ENCODE measurements around the gene TWIST2. TPM values are rescaled to one million over a fixed set of nuclear protein-coding genes. Genes with fewer than 3 reads are reported as not detected.

The TWIST2 gene
- total and polyA plus RNA-seq, 10 of the 15 experiments (the other 5 are each of a cell fraction or from before 2014, with no cell fraction given), result not detected

- TF ChIP-seq, protein P1, sequence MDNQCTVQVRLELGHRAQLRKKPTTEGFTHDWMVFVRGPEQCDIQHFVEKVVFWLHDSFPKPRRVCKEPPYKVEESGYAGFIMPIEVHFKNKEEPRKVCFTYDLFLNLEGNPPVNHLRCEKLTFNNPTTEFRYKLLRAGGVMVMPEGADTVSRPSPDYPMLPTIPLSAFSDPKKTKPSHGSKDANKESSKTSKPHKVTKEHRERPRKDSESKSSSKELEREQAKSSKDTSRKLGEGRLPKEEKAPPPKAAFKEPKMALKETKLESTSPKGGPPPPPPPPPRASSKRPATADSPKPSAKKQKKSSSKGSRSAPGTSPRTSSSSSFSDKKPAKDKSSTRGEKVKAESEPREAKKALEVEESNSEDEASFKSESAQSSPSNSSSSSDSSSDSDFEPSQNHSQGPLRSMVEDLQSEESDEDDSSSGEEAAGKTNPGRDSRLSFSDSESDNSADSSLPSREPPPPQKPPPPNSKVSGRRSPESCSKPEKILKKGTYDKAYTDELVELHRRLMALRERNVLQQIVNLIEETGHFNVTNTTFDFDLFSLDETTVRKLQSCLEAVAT (IDR thresholded peaks at IDR 0.05), result no peak
- no peak for TF ChIP-seq IRF4 (IDR thresholded peaks at IDR 0.05; ENCODE audit: low read depth, low read length)
- no peak for TF ChIP-seq GATAD2B (conservative IDR thresholded peaks at IDR 0.05; ENCODE audit: low read depth)
- TF ChIP-seq CHD1 (IDR thresholded peaks at IDR 0.05; ENCODE audit: low read depth, low read length), result no peak
These were observed 46.1 kb upstream of the TWIST2 start (continued) for GRCh38 chr2:238801791-238802190.

- Histone ChIP-seq H3K9ac (ENCODE audit: control insufficient read depth, insufficient read depth, low read length) (no peak overlapping the region), H3K4me2 (ENCODE audit: control insufficient read depth, insufficient read depth) (no peak overlapping the region), H3K9me3 (replicated peaks; ENCODE audit: control insufficient read depth, insufficient read depth, low read length) (no peaks in the 10 kb centered on the region; the same call in 2 of the 3 replicates), H4K20me1 (ENCODE audit: control insufficient read depth, insufficient read depth) (no peaks in the 10 kb centered on the region), H3K36me3 (ENCODE audit: control insufficient read depth in 2 of 2, insufficient read depth in 2 of 2, low read length in 1 of 2) (no peaks in the 10 kb centered on the region), H3K27ac (ENCODE audit: control insufficient read depth, insufficient read depth) (no peak overlapping the region), H3K4me3 (no peak overlapping the region), H3K4me1 (ENCODE audit: control insufficient read depth, insufficient read depth, low read length) (no peaks in the 10 kb centered on the region), H3K27me3 (replicated peaks in 1 of 2; ENCODE audit: control insufficient read depth in 2 of 2, insufficient read depth in 2 of 2, low read length in 1 of 2) (no peaks in the 10 kb centered on the region), H3K79me2 (ENCODE audit: control insufficient read depth, insufficient read depth, low read length) (no peaks in the 10 kb centered on the region), H2AFZ (ENCODE audit: control insufficient read depth, low read depth, low read length) (no peak overlapping the region)
- intact Hi-C loops (cut with micrococcal nuclease; ENCODE audit: unreplicated experiment), result no loop called here
- in situ Hi-C loops (cut with MboI), result no loop called here
- ATAC-seq, result no peak
- FAIRE-seq, result no peak
- ChIA-PET RAD21 (ENCODE audit: unreplicated experiment) (no interaction called here), CTCF (no interaction called here), POLR2A (no interaction called here), SMC1A (ENCODE audit: uncharacterized antibody, unreplicated experiment) (no interaction called here)
- TF ChIP-seq, protein P1 (IDR thresholded peaks at IDR 0.05), result no peak
- TF ChIP-seq CBX3 (IDR thresholded peaks at IDR 0.05; ENCODE audit: borderline replicate concordance, low read depth), result no peak
- TF ChIP-seq YY1 (IDR thresholded peaks at IDR 0.05; ENCODE audit: low read depth, low read length), result no peak
- no peak for TF ChIP-seq CREB1 (IDR thresholded peaks at IDR 0.05; ENCODE audit: low read depth)
- no peak for TF ChIP-seq MXI1 (IDR thresholded peaks at IDR 0.05; ENCODE audit: low read depth, low read length)
- BruUV-seq (replicated peaks), result no TSS peak
- 5% methylated on average over 4 of the region's 4 CpGs for WGBS (ENCODE audit: insufficient coverage, insufficient replicate concordance, low lambda C conversion rate, missing lambda C conversion rate)
- no peak for DNase-seq (ENCODE audit: low read depth, low spot score)
These were observed 44.9 kb upstream of the TWIST2 start for GRCh38 chr2:238802957-238803356.
